PC-9 (cell line): ENCODE measurements around the gene APOBEC2. TPM values are rescaled to one million over a fixed set of nuclear protein-coding genes. Genes with fewer than 3 reads are reported as not detected.

Experiments used
- BruUV-seq: library from RNA; stranded (reverse); fragments of 400-500 nt; replicated peaks from 2 replicates; lab custom pipeline; 2021; lab: Mats Ljungman, UMichigan
- CTCF ChIA-PET: fragments of 300-600 bp; sonication (Branson Sonifier 250); formaldehyde crosslinking; loops from one replicate; lab custom pipeline; 2022; ENCODE audit warnings: antibody characterized with exemption; lab: Charles Lee
- POLR2A ChIA-PET: fragments of 300-600 bp; sonication (Branson Sonifier 250); formaldehyde crosslinking; loops from one replicate; lab custom pipeline; 2022; ENCODE audit warnings: antibody characterized with exemption; ENCODE audit not compliant: unreplicated experiment; lab: Charles Lee
- DNase-seq, 2 experiments: peaks; one replicate each; pipeline versions ENCODE4 v3.0.0 to v3.0.0-alpha.2; 2015 to 2022; ENCODE audit warnings: mixed read lengths in 1 of 2
- H2AFZ ChIP-seq: fragments of 200-600 bp; sonication (generic); 2 replicates; pipeline ENCODE4 v1.8.1; 2017; ENCODE audit warnings: antibody characterized with exemption
- H3F3A ChIP-seq: fragments of 200-600 bp; sonication (generic); 2 replicates; pipeline ENCODE4 v1.8.1; 2017; ENCODE audit warnings: antibody characterized with exemption, mild to moderate bottlenecking, low read depth; ENCODE audit not compliant: insufficient read depth
- H3K27ac ChIP-seq: fragments of 200-600 bp; sonication (generic); 2 replicates; pipeline ENCODE4 v1.6.1; 2016; ENCODE audit warnings: mixed run types
- H3K27me3 ChIP-seq: fragments of 200-600 bp; sonication (generic); 2 replicates; pipeline ENCODE4 v1.6.1; 2016; ENCODE audit warnings: low read depth, mixed run types; ENCODE audit not compliant: insufficient read depth
- H3K36me3 ChIP-seq: fragments of 200-600 bp; sonication (generic); 2 replicates; pipeline ENCODE4 v1.6.1; 2016; ENCODE audit warnings: low read depth, mixed run types
- H3K4me1 ChIP-seq: fragments of 200-600 bp; sonication (generic); replicated peaks from 2 replicates; pipeline ENCODE4 v1.6.1; 2016; ENCODE audit warnings: mixed run types; ENCODE audit not compliant: insufficient read depth
- H3K4me2 ChIP-seq: fragments of 200-600 bp; sonication (generic); 2 replicates; pipeline ENCODE4 v1.6.1; 2017; ENCODE audit warnings: mixed run types
- H3K4me3 ChIP-seq: fragments of 200-600 bp; sonication (generic); 2 replicates; pipeline ENCODE4 v1.6.1; 2016; ENCODE audit warnings: mixed run types
- H3K79me2 ChIP-seq: fragments of 200-600 bp; sonication (generic); 2 replicates; pipeline ENCODE4 v1.6.1; 2017; ENCODE audit warnings: low read depth, mixed run types
- H3K9me2 ChIP-seq: fragments of 200-600 bp; sonication (generic); 2 replicates; pipeline ENCODE4 v1.8.1; 2017; ENCODE audit warnings: mild to moderate bottlenecking; ENCODE audit not compliant: insufficient read depth
- H3K9me3 ChIP-seq: fragments of 200-600 bp; sonication (generic); 2 replicates; pipeline ENCODE4 v1.8.1; 2016; ENCODE audit warnings: low read depth; ENCODE audit not compliant: insufficient read depth
- H4K20me1 ChIP-seq: fragments of 200-600 bp; sonication (generic); 2 replicates; pipeline ENCODE4 v1.8.1; 2017; ENCODE audit not compliant: insufficient read depth
- EZH2 ChIP-seq: fragments of 200-600 bp; sonication (generic); IDR thresholded peaks from 2 replicates; pipeline ENCODE4 v1.8.0; 2017; ENCODE audit warnings: antibody characterized with exemption, low read depth
- intact Hi-C: fragments of 100-400 bp; cut with micrococcal nuclease; formaldehyde crosslinking; loops from one replicate; pipeline ENCODE4 v1.10.0; 2022; ENCODE audit not compliant: unreplicated experiment
- total RNA-seq: library from RNA; stranded (reverse); gene quantifications from 2 replicates; pipeline ENCODE4 v1.2.3, GENCODE V29; 2021
- TF ChIP-seq, protein P1 (sequence below): fragments of 200-600 bp; sonication (generic); conservative IDR thresholded peaks from 2 replicates; pipeline ENCODE4 v1.6.1; 2017; ENCODE audit warnings: mixed run types, antibody characterized with exemption, mild to moderate bottlenecking, moderate library complexity

Gene APOBEC2
- total RNA-seq, 1 experiment from 2014 or later: not detected

GRCh38 chr6:41008011-41008410 is 45.0 kb upstream of the APOBEC2 start:
- ChIA-PET CTCF (no interaction called here), POLR2A (no interaction called here)
- Histone ChIP-seq H3K9me3 (no peaks in the 10 kb centered on the region), H3F3A (no peaks in the 10 kb centered on the region), H3K36me3 (no peaks in the 10 kb centered on the region), H3K79me2 (no peaks in the 10 kb centered on the region), H3K4me2 (no peak overlapping the region), H4K20me1 (no peaks in the 10 kb centered on the region), H3K27ac (no peak overlapping the region), H3K9me2 (no peaks in the 10 kb centered on the region), H2AFZ (no peak overlapping the region), H3K27me3 (peaks cover 13% of the 10 kb centered on the region; the same call in 1 of the 2 replicates), H3K4me3 (no peak overlapping the region), H3K4me1 (no peaks in the 10 kb centered on the region)
- BruUV-seq: no TSS peak
- DNase-seq: no peak
- no peak for TF ChIP-seq EZH2
- TF ChIP-seq, protein P1, sequence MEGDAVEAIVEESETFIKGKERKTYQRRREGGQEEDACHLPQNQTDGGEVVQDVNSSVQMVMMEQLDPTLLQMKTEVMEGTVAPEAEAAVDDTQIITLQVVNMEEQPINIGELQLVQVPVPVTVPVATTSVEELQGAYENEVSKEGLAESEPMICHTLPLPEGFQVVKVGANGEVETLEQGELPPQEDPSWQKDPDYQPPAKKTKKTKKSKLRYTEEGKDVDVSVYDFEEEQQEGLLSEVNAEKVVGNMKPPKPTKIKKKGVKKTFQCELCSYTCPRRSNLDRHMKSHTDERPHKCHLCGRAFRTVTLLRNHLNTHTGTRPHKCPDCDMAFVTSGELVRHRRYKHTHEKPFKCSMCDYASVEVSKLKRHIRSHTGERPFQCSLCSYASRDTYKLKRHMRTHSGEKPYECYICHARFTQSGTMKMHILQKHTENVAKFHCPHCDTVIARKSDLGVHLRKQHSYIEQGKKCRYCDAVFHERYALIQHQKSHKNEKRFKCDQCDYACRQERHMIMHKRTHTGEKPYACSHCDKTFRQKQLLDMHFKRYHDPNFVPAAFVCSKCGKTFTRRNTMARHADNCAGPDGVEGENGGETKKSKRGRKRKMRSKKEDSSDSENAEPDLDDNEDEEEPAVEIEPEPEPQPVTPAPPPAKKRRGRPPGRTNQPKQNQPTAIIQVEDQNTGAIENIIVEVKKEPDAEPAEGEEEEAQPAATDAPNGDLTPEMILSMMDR: no peak
- intact Hi-C loops: loop anchor here (5.0 kb wide), 1 partner anchor 111 kb away; no protein-coding TSS in a partner anchor

DNA sequence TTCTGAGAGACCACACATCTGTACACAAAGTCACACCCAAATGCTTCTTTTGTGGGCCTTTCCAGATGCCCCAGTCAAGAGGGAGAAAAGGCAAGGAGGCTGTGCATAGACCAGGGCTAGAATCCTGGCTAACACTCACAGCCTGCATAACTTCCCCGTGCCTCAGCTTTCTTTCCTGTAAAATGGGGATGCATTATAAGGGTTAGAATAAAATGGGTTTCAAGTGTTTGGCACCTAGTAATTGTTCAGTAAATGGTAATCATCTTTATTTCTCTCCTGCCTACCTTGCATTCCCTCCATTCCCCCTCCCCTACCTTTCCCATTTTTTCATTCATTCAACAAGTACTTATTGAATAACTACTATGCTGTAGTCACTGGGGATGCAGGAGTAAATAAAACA is 43.3 kb upstream of the APOBEC2 start:
- H4K20me1 ChIP-seq: no peaks in the 10 kb centered on the region
- TF ChIP-seq, protein P1: no peak
- no peak for TF ChIP-seq EZH2
- H3F3A ChIP-seq: no peaks in the 10 kb centered on the region
- H3K4me2 ChIP-seq: no peak overlapping the region
- no peaks in the 10 kb centered on the region for H3K79me2 ChIP-seq
- no peaks in the 10 kb centered on the region for H3K4me1 ChIP-seq
- no peaks in the 10 kb centered on the region for H3K9me2 ChIP-seq
- ChIA-PET POLR2A (interaction anchor here (0.6 kb wide), 1 partner anchor 12 kb away, joined by 4 read pairs; no protein-coding TSS in a partner anchor), CTCF (no interaction called here)
- no TSS peak for BruUV-seq
- H3K27ac ChIP-seq: no peak overlapping the region
- no peak for DNase-seq
- intact Hi-C loops: loop anchor here (5.0 kb wide), 1 partner anchor 112 kb away; no protein-coding TSS in a partner anchor
- H3K9me3 ChIP-seq: no peaks in the 10 kb centered on the region
- no peak overlapping the region for H3K4me3 ChIP-seq
- H3K36me3 ChIP-seq: no peaks in the 10 kb centered on the region
- H3K27me3 ChIP-seq: peaks cover 12% of the 10 kb centered on the region; the same call in 1 of the 2 replicates
- no peak overlapping the region for H2AFZ ChIP-seq

DNA sequence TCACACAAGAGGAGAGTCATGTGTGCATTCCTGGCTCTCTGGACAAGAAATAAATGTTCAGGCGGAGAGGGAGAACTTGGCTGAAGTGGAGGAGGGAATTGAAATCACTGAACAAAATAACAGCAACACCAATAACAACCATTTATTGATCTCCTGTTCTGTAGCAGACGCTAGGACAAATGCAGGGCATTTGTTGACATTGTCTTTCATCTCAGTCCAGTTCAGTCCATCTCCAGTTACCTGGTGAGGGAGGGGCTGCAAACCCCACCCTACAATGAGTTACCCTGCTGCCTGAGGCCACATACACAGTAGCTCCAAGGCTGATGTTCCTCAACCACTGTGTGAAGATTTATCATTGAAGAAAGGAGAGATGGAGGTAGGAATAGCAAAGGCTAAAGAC is 41.3 kb upstream of the APOBEC2 start:
- Histone ChIP-seq H3K79me2 (no peaks in the 10 kb centered on the region), H3K9me3 (no peaks in the 10 kb centered on the region), H3K4me2 (no peak overlapping the region), H3K4me3 (no peak overlapping the region), H2AFZ (no peak overlapping the region), H3K4me1 (no peaks in the 10 kb centered on the region), H3K27me3 (peaks cover 10% of the 10 kb centered on the region; the same call in 1 of the 2 replicates), H3K27ac (no peak overlapping the region), H4K20me1 (no peaks in the 10 kb centered on the region), H3F3A (no peaks in the 10 kb centered on the region), H3K9me2 (no peaks in the 10 kb centered on the region), H3K36me3 (no peaks in the 10 kb centered on the region)
- DNase-seq: no peak
- no TSS peak for BruUV-seq
- no peak for TF ChIP-seq EZH2
- TF ChIP-seq, protein P1: no peak
- POLR2A ChIA-PET: no interaction called here
- intact Hi-C loops: no loop called here
- CTCF ChIA-PET: no interaction called here
